Duodenal mucosa (tissue), 2 donors: ENCODE results near the gene CACNA1E.

Experiments
- H3K27ac ChIP-seq: one replicate; pipeline ENCODE4 v1.7.0; 2013; ENCODE audit warnings: low read depth, low read length
- H3K27me3 ChIP-seq, 2 donors: one replicate each; pipeline ENCODE4 v1.7.0; 2013; ENCODE audit warnings: low read length in 2 of 2, control low read depth in 1 of 2; ENCODE audit not compliant: insufficient read depth in 2 of 2, control insufficient read depth in 1 of 2
- H3K36me3 ChIP-seq, 2 donors: one replicate each; pipeline ENCODE4 v1.7.0; 2013; ENCODE audit warnings: low read length in 2 of 2, control low read depth in 1 of 2; ENCODE audit not compliant: insufficient read depth in 2 of 2, control insufficient read depth in 1 of 2
- H3K4me1 ChIP-seq, 2 donors: one replicate each; pipeline ENCODE4 v1.7.0; 2013; ENCODE audit warnings: low read length in 2 of 2, control low read depth in 1 of 2; ENCODE audit not compliant: insufficient read depth in 2 of 2, control insufficient read depth in 1 of 2
- H3K4me3 ChIP-seq, 2 donors: one replicate each; pipeline ENCODE4 v1.7.0; 2013; ENCODE audit warnings: low read length in 2 of 2, low read depth in 1 of 2
- H3K9ac ChIP-seq, 2 donors: one replicate each; pipeline ENCODE4 v1.7.0; 2013; ENCODE audit warnings: low read length in 2 of 2, low read depth in 1 of 2
- H3K9me3 ChIP-seq, 2 donors: one replicate each; pipeline ENCODE4 v1.7.0; 2013; ENCODE audit warnings: low read length in 2 of 2, control low read depth in 1 of 2; ENCODE audit not compliant: control insufficient read depth in 1 of 2

CACNA1E gene

DNA sequence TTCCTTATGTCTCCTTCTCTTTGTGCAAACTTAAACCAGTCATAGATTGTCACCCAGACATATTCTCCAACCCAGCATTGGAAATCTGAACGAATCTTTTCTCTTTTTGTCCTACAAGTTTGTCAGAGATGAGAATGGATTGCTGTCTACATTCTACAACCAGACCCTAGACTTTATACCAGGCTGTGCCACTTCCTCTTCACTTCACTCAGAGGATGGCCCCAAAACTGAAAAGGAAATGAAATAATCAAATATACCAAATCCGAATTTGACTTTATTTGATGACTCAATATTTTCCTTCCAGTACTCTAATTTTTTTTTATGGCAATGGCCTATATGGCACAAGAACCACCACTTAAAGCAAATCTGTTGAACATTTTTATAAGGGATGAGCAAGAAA is 321.7 kb downstream of the CACNA1E start:
- Histone ChIP-seq H3K4me1 (no peaks in the 10 kb centered on the region), H3K27ac (no peak overlapping the region), H3K27me3 (no peaks in the 10 kb centered on the region), H3K4me3 (no peak overlapping the region), H3K36me3 (no peaks in the 10 kb centered on the region), H3K9ac (no peak overlapping the region), H3K9me3 (no peaks in the 10 kb centered on the region)

DNA sequence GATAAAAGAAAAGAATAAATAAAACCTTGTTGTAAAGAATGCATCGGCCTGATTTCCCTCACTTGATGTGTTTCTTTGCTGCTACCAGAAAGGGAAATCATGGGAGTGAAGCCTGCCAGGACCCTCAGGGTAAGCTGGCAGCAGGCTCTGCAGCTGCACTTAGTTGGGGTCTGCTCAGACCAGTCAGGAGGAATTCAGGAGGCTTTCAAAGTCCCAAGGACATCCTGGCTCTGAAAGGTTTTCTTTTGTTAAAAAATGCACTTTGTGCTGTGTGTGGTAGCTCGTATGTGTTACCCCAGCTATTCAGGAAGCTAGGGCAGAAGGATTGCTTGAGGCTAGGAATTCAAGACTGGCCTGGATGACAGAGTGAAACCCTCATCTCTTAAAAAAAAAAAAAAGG is 323.4 kb downstream of the CACNA1E start:
- H3K4me1 ChIP-seq = no peaks in the 10 kb centered on the region
- H3K4me3 ChIP-seq = no peak overlapping the region
- H3K27ac ChIP-seq = no peak overlapping the region
- H3K9ac ChIP-seq = no peak overlapping the region
- no peaks in the 10 kb centered on the region for H3K27me3 ChIP-seq
- H3K36me3 ChIP-seq = no peaks in the 10 kb centered on the region
- no peaks in the 10 kb centered on the region for H3K9me3 ChIP-seq

GRCh38 chr1:181807251-181807650 is 323.9 kb downstream of the CACNA1E start:
- H3K36me3 ChIP-seq = no peaks in the 10 kb centered on the region
- no peak overlapping the region for H3K9ac ChIP-seq
- no peaks in the 10 kb centered on the region for H3K9me3 ChIP-seq
- H3K4me3 ChIP-seq = no peak overlapping the region
- no peaks in the 10 kb centered on the region for H3K27me3 ChIP-seq
- no peak overlapping the region for H3K27ac ChIP-seq
- H3K4me1 ChIP-seq = no peaks in the 10 kb centered on the region

DNA sequence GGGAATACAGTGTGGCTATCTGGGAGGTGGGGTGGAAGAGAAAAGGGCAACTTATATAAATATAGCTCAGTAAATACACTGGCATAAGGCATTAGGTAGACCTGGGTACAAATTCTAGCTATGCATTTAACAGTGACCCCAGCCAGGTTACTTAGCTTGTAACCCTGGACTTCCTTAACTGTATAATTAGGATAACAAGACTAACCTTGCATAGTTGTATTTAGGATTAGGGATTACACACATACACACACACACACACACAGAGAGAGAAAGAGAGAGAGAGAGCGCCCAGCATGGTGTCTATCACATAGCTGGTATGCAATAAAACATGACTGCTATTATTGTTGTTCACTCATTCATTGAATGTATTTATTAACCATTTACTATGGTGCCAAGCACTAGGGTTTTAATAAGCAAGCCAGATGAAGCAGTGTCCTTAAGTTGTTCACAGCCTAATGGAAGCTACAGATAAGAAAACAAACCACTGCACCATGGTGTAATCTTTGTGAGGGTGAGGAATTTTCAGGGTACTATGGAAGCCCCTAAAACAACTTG is 326.8 kb downstream of the CACNA1E start:
- H3K9ac ChIP-seq = no peak overlapping the region
- no peaks in the 10 kb centered on the region for H3K27me3 ChIP-seq
- H3K4me3 ChIP-seq = no peak overlapping the region
- no peaks in the 10 kb centered on the region for H3K4me1 ChIP-seq
- H3K27ac ChIP-seq = no peak overlapping the region
- no peaks in the 10 kb centered on the region for H3K36me3 ChIP-seq
- H3K9me3 ChIP-seq = no peaks in the 10 kb centered on the region

DNA sequence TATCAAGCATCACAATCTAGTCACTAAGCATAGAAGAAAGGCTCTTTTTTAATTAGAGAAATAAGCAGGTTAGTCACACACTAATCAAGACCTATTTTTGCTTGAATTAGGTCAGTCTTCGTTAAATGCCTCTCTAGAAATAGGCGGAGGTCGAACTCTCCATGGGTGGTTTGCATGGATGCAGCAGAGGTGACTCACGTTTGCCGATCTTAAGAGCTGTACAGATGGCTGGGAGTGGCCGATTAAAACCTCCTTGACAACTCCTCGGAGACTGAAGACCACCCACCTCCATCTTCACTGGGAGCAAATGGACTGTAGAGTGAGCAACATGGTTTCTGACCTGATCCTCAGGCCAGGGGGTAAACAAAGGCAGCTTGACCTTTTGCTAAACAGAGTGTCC is 328.9 kb downstream of the CACNA1E start:
- Histone ChIP-seq H3K9ac (no peak overlapping the region), H3K9me3 (no peaks in the 10 kb centered on the region), H3K4me3 (no peak overlapping the region)

GRCh38 chr1:181813266-181813665 is 329.9 kb downstream of the CACNA1E start:
- H3K27ac ChIP-seq = no peak overlapping the region
- no peaks in the 10 kb centered on the region for H3K27me3 ChIP-seq
- no peak overlapping the region for H3K4me3 ChIP-seq
- no peak overlapping the region for H3K9ac ChIP-seq
- H3K9me3 ChIP-seq = no peaks in the 10 kb centered on the region
- no peaks in the 10 kb centered on the region for H3K4me1 ChIP-seq
- H3K36me3 ChIP-seq = no peaks in the 10 kb centered on the region

More for the DNA sequence above, 328.9 kb downstream of the CACNA1E start:
- Histone ChIP-seq H3K4me1 (no peaks in the 10 kb centered on the region), H3K27ac (no peak overlapping the region), H3K36me3 (no peaks in the 10 kb centered on the region), H3K27me3 (no peaks in the 10 kb centered on the region)

- Histone ChIP-seq H3K4me3 (no peak overlapping the region), H3K36me3 (no peaks in the 10 kb centered on the region), H3K9ac (no peak overlapping the region), H3K9me3 (no peaks in the 10 kb centered on the region), H3K4me1 (no peaks in the 10 kb centered on the region), H3K27me3 (no peaks in the 10 kb centered on the region), H3K27ac (no peak overlapping the region)
Measured at GRCh38 chr1:181816608-181817007, 333.3 kb downstream of the CACNA1E start.

DNA sequence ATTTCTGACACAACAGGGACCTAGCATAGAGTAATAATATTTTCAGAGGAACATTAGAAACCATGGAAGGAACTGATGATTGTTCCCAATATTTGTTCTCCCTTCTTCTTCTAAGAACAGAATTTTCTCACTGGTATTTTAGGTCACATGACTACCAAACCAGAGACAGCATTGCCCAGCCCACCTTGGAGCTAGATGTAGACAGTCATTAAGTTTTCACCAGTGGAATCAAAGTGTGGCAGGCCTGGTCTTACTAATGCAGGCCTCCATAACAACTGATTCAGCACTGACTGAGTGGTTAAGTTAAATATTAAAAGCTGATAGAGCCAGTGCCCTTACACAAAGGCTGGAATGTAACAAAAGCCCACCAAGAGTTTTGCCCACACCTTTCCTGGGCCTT is 333.8 kb downstream of the CACNA1E start:
- Histone ChIP-seq H3K27me3 (no peaks in the 10 kb centered on the region), H3K36me3 (no peaks in the 10 kb centered on the region), H3K4me3 (no peak overlapping the region), H3K27ac (no peak overlapping the region), H3K9ac (no peak overlapping the region), H3K9me3 (no peaks in the 10 kb centered on the region), H3K4me1 (no peaks in the 10 kb centered on the region)

GRCh38 chr1:181818459-181818858 is 335.1 kb downstream of the CACNA1E start:
- no peak overlapping the region for H3K4me3 ChIP-seq
- no peaks in the 10 kb centered on the region for H3K36me3 ChIP-seq
- no peak overlapping the region for H3K27ac ChIP-seq
- H3K4me1 ChIP-seq = no peaks in the 10 kb centered on the region
- no peaks in the 10 kb centered on the region for H3K27me3 ChIP-seq
- H3K9ac ChIP-seq = no peak overlapping the region
- no peaks in the 10 kb centered on the region for H3K9me3 ChIP-seq

DNA sequence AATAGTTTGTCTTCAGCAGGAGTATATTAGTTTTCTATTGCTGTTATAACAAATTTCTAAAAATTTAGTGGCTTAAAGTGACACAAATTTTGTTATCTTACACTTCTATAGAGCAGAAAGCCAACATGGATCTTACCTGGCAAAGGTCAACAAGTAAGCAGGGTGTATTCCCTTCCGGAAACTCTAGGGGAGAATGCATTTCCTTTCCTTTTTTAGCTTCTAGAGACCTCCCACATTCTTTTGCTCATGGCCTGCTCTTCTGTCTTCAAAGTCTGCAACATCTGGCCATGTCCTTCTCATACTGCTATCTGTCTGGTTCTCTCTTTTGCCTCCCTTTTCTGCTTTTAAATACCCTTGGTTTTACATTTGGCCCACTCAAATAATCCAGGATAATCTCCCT is 335.6 kb downstream of the CACNA1E start:
- Histone ChIP-seq H3K4me1 (no peaks in the 10 kb centered on the region), H3K4me3 (no peak overlapping the region), H3K9me3 (no peaks in the 10 kb centered on the region), H3K36me3 (no peaks in the 10 kb centered on the region), H3K9ac (no peak overlapping the region), H3K27ac (no peak overlapping the region), H3K27me3 (no peaks in the 10 kb centered on the region)

GRCh38 chr1:181821701-181822100 is 338.4 kb downstream of the CACNA1E start:
- Histone ChIP-seq H3K9me3 (peaks cover 0 to 6% of the 10 kb centered on the region in 2 donors), H3K27me3 (no peaks in the 10 kb centered on the region), H3K9ac (no peak overlapping the region), H3K27ac (no peak overlapping the region), H3K4me1 (no peaks in the 10 kb centered on the region), H3K4me3 (no peak overlapping the region), H3K36me3 (no peaks in the 10 kb centered on the region)
